Retinal pigment epithelial cell (primary cell): ENCODE data around the gene GABRR1.

ENCODE experiments used
- DNase-seq: peaks from one replicate; pipeline ENCODE4 v3.0.0-alpha.2; 2010; ENCODE audit warnings: low read depth
- H3K4me3 ChIP-seq: 2 replicates; pipeline ENCODE4 v1.5.1; 2011; ENCODE audit warnings: mild to moderate bottlenecking, low read length, control low read depth, moderate library complexity
- CTCF ChIP-seq: conservative IDR thresholded peaks from 2 replicates; pipeline ENCODE4 v1.5.1; 2011; ENCODE audit warnings: low read depth, low read length, control low read depth, inconsistent platforms

GABRR1 gene

DNA sequence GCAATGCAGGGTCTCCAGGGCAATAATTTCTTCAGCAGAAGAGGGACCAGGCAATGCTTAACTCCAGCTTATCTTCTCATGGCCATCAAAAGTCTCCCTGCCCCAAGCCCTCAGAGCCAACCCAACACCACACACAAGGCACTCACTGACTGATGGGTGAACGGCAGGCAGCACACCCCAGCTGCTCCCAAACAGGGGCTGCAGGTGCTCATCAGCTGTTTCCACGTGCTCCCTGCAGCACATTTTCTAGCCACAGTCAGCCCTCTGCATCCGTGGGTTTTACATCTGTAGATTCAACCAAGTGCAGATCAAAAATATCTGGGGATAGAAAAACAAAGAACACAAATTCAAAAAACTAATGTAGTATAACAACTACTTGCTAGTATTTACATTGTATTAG, 4.0 kb upstream of the GABRR1 start:
- no peak for TF ChIP-seq CTCF
- no peak for DNase-seq
- H3K4me3 ChIP-seq = no peak overlapping the region

DNA sequence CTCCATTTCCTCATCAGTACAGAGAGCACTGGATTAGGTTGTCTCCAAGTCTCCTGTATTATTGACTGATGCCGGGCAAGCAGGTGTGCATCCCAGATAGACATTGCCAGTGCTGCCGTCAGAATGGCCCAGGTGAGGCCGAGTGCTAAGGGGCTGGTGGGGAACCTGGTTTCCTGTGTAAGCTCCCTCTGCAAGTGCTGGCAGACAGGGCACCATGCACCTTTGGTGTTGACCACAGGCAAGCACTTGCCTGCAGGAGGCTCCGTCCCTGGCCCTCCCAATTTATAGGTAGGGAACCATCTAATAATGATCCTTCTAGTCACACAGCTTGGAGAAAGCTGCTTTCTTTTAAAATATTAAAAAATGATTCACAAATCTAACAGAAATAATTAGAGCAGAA, 747 bp downstream of the GABRR1 start:
- no peak overlapping the region for H3K4me3 ChIP-seq
- TF ChIP-seq CTCF = no peak
- DNase-seq = no peak

DNA sequence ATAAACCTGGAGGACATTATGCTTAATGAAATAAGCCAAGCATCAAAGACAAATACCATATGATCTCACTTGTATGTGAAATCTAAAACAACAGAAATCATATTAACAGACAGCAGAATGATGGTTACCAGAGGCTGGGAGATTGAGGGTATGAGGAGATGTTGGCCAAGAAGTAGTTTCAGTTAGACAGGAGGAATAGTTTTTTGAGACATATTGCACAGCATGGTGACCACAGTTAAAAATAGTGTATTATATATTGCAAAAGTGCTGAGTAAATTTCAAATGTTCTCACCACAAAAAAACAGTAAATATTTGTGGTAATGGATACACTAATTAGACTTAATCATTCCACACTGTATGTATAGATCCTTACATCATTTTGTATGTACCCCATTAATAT, 1.8 kb downstream of the GABRR1 start:
- no peak for TF ChIP-seq CTCF
- no peak for DNase-seq
- no peak overlapping the region for H3K4me3 ChIP-seq

GRCh38 chr6:89214197-89214596, 3.0 kb downstream of the GABRR1 start:
- DNase-seq = no peak
- no peak overlapping the region for H3K4me3 ChIP-seq
- TF ChIP-seq CTCF = no peak

- TF ChIP-seq CTCF = no peak
- DNase-seq = no peak
- no peak overlapping the region for H3K4me3 ChIP-seq
Observed at GRCh38 chr6:89212472-89212871, 4.7 kb downstream of the GABRR1 start.

DNA sequence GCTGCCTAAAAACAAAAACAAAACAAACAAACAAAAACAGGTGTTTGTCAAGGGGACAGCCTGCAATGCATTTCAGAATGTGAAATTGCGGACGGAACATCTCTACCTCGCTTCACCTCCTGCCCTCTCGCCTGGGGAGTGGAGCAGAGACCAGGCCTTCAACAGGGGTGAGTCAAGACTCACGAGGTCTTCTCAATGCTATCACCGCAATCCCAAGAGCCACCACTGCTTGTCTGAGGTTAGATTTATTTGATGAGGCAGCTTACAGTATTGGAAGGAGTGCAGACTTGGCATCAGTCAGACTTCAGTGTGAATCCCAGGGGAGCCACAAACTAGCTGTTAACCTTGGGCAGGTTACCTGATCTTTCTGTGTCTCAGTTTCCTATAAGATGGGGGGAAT, 7.7 kb downstream of the GABRR1 start:
- no peak for TF ChIP-seq CTCF
- no peak overlapping the region for H3K4me3 ChIP-seq
- no peak for DNase-seq

DNA sequence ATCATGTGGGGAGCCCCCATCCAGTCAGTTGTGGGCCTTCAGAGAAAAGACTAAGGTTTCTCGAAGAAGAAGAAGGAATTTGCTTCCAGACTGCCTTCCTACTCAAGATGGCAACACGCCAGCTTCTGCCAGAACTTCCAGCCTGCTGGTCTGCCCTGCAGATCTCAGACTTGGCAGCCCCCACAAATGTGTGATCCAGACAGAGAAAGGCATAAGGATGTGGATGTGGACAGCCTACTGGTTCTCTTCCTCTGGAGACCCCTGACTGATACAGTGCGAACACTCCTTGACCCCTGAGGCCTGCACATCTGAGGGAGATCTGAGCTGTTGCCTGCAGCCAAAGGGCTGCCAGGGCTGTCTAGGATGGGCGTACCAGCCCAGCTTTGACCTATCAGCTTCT, 8.6 kb downstream of the GABRR1 start:
- no peak overlapping the region for H3K4me3 ChIP-seq
- no peak for TF ChIP-seq CTCF
- DNase-seq = peak; percentile 18
